Dedifferentiated amniotic fluid mesenchymal stem cell (primary cell): Measurements from ENCODE around the gene SRGAP2B.
A peak's percentile ranks its signal among the peaks of the same experiment; 100 is the strongest.
"Not testable (repeated sequence)": the region's sequence is repeated elsewhere in the genome, so short reads cannot be mapped to it uniquely, and the experiment has no call there.

Experiments
- DNase-seq: peaks from one replicate; pipeline ENCODE4 v3.0.0-alpha.2; 2016; ENCODE audit errors: extremely low spot score

Gene SRGAP2B

GRCh38 chr1:144947495-144947894 is 147.6 kb downstream of the SRGAP2B start:
- DNase-seq: not testable (repeated sequence)

- not testable (repeated sequence) for DNase-seq
Observed at GRCh38 chr1:144946525-144947480, 148.3 kb downstream of the SRGAP2B start.

- not testable (repeated sequence) for DNase-seq
Observed at GRCh38 chr1:144941710-144942109, 153.4 kb downstream of the SRGAP2B start.

- DNase-seq: not testable (repeated sequence)
Observed at GRCh38 chr1:144940054-144940453, 155.1 kb downstream of the SRGAP2B start.

GRCh38 chr1:144938627-144939026 is 156.5 kb downstream of the SRGAP2B start:
- not testable (repeated sequence) for DNase-seq

GRCh38 chr1:144936186-144936732 is 158.9 kb downstream of the SRGAP2B start:
- not testable (repeated sequence) for DNase-seq

GRCh38 chr1:144935310-144935709 is 159.8 kb downstream of the SRGAP2B start:
- DNase-seq: not testable (repeated sequence)

- not testable (repeated sequence) for DNase-seq
Observed at GRCh38 chr1:144933014-144933413, 162.1 kb downstream of the SRGAP2B start.

GRCh38 chr1:144932153-144932552 is 163.0 kb downstream of the SRGAP2B start:
- DNase-seq: peak; percentile 14

- not testable (repeated sequence) for DNase-seq
Observed at GRCh38 chr1:144931553-144931952, 163.6 kb downstream of the SRGAP2B start.

- not testable (repeated sequence) for DNase-seq
Observed at GRCh38 chr1:144930085-144930777, 164.9 kb downstream of the SRGAP2B start.

- not testable (repeated sequence) for DNase-seq
Observed at GRCh38 chr1:144927292-144927691, 167.8 kb downstream of the SRGAP2B start.

- DNase-seq: not testable (repeated sequence)
Observed at GRCh38 chr1:144923640-144924039, 171.5 kb downstream of the SRGAP2B start.

- not testable (repeated sequence) for DNase-seq
Observed at GRCh38 chr1:144922785-144923184, 172.3 kb downstream of the SRGAP2B start.

GRCh38 chr1:144919106-144919505 is 176.0 kb downstream of the SRGAP2B start:
- DNase-seq: not testable (repeated sequence)

GRCh38 chr1:144918027-144918603 is 177.0 kb downstream of the SRGAP2B start:
- DNase-seq: not testable (repeated sequence)

GRCh38 chr1:144917154-144918026 is 177.7 kb downstream of the SRGAP2B start:
- DNase-seq: not testable (repeated sequence)

- DNase-seq: not testable (repeated sequence)
Observed at GRCh38 chr1:144913977-144914734, 181.0 kb downstream of the SRGAP2B start.

GRCh38 chr1:144913458-144913857 is 181.7 kb downstream of the SRGAP2B start:
- DNase-seq: not testable (repeated sequence)

GRCh38 chr1:144910729-144911128 is 184.4 kb downstream of the SRGAP2B start:
- not testable (repeated sequence) for DNase-seq
